K562 (cell line): ENCODE data around the gene RPL19. TPM values are rescaled to one million over a fixed set of nuclear protein-coding genes. Genes with fewer than 3 reads are reported as not detected.

Experiments
- ARID2 ChIP-seq: fragments of 450-650 bp; IDR thresholded peaks from 2 replicates; pipeline ENCODE4 v1.6.1; 2017; ENCODE audit warnings: antibody characterized with exemption, mild to moderate bottlenecking
- BHLHE40 ChIP-seq: IDR thresholded peaks from 2 replicates; pipeline ENCODE4 v1.6.1; 2011; ENCODE audit warnings: low read length, improper control_type of control experiment
- CUX1 ChIP-seq: fragments of 200-800 bp; sonication (Bioruptor generic); IDR thresholded peaks from 2 replicates; pipeline ENCODE4 v1.6.1; 2016; ENCODE audit warnings: missing genetic modification characterization, missing compliant biosample characterization
- GATA2 ChIP-seq: sonication (generic); formaldehyde crosslinking; IDR thresholded peaks from 2 replicates; pipeline ENCODE4 v1.4.0; 2020; ENCODE audit warnings: mild to moderate bottlenecking, missing genetic modification reagents
- GATAD2A ChIP-seq: fragments of 450-650 bp; IDR thresholded peaks from 2 replicates; pipeline ENCODE4 v1.6.1; 2017
- HIVEP1 ChIP-seq: fragments of 250-450 bp; sonication (Bioruptor Pico); IDR thresholded peaks from 2 replicates; pipeline ENCODE4 v1.4.0; 2020; ENCODE audit warnings: mild to moderate bottlenecking
- KLF13 ChIP-seq: fragments of 450-650 bp; IDR thresholded peaks from 2 replicates; pipeline ENCODE4 v1.6.1; 2016; ENCODE audit warnings: missing genetic modification characterization, low read depth, mild to moderate bottlenecking, missing compliant biosample characterization, moderate library complexity, borderline replicate concordance
- NFIC ChIP-seq: fragments of 450-650 bp; IDR thresholded peaks from 2 replicates; pipeline ENCODE4 v1.6.1; 2017; ENCODE audit warnings: mild to moderate bottlenecking, inconsistent platforms
- RERE ChIP-seq: sonication (generic); formaldehyde crosslinking; IDR thresholded peaks from 2 replicates; pipeline ENCODE4 v1.8.0; 2023; ENCODE audit warnings: missing genetic modification reagents, mild to moderate bottlenecking, borderline replicate concordance
- SMAD3 ChIP-seq: fragments of 450-650 bp; formaldehyde crosslinking; conservative IDR thresholded peaks from 2 replicates; pipeline ENCODE4 v1.4.0; 2020; ENCODE audit warnings: mild to moderate bottlenecking
- TOE1 ChIP-seq, 2 experiments: fragments of 450-650 bp in 1 of 2; sonication (generic) in 1 of 2; formaldehyde crosslinking in 1 of 2; IDR thresholded peaks; 2 replicates each; pipeline versions ENCODE4 v1.7.1 to v1.8.0; 2016 to 2022; ENCODE audit warnings: borderline replicate concordance in 2 of 2, mild to moderate bottlenecking in 2 of 2, antibody characterized with exemption in 1 of 2, inconsistent platforms in 1 of 2, low read depth in 1 of 2, missing genetic modification reagents in 1 of 2, moderate library complexity in 1 of 2
- ZHX1 ChIP-seq: fragments of 150-350 bp; conservative IDR thresholded peaks from 2 replicates; pipeline ENCODE4 v1.6.1; 2014; ENCODE audit warnings: low read length
- ZNF174 ChIP-seq: fragments of 250-450 bp; sonication (Bioruptor Pico); IDR thresholded peaks from 2 replicates; pipeline ENCODE4 v1.4.0; 2020; ENCODE audit warnings: mild to moderate bottlenecking
- polyA plus RNA-seq, 8 experiments: library from polyadenylated mRNA; depleted of rRNA in 4 of 8; stranded (reverse) in 5 of 8; unstranded in 3 of 8; fragments of >200 nt; fragmentation: Nextera tagmentation in 2 of 8; fragmentation: Illumina TruSeq in 1 of 8; extraction: Ambion mirVana in 2 of 8; extraction: Trizol in 1 of 8; gene quantifications; 2 replicates each; pipeline versions ENCODE4 v1.2.1 to v1.2.3, GENCODE V29; 2011 to 2014; ENCODE audit warnings: inconsistent platforms in 1 of 8, missing spikeins in 1 of 8
- total RNA-seq, 7 experiments: library from RNA; depleted of rRNA in 6 of 7; stranded (reverse); fragments of >200 nt in 6 of 7; fragmentation: Illumina TruSeq in 2 of 7; extraction: Trizol in 2 of 7; gene quantifications; 2 replicates each; pipeline versions ENCODE4 v1.2.1 to v1.2.3, GENCODE V29; 2011 to 2021; ENCODE audit warnings: low replicate concordance in 1 of 7

RPL19 gene
- total and polyA plus RNA-seq, 9 of the 15 experiments (the other 6 are each of a cell fraction or from before 2014, with no cell fraction given) = 2,263 to 4,614 (median 3,727) TPM

- TF ChIP-seq ZHX1 = no peak
- TF ChIP-seq KLF13 (tag) = no peak
- peak; percentile 76; the same call in 1 of the 2 replicates for TF ChIP-seq GATA2 (CRISPR knock-in tag)
- TF ChIP-seq TOE1 (IDR thresholded peaks at IDR 0.05; ENCODE audit: borderline replicate concordance) = no peak
- TF ChIP-seq TOE1 (CRISPR knock-in tag; IDR thresholded peaks at IDR 0.05; ENCODE audit: borderline replicate concordance, low read depth) = no peak
- TF ChIP-seq RERE = no peak
- peak; percentile 49; the same call in 1 of the 2 replicates for TF ChIP-seq ARID2
- no peak for TF ChIP-seq ZNF174 (CRISPR knock-in tag)
- no peak for TF ChIP-seq CUX1 (CRISPR knock-in tag)
- TF ChIP-seq GATAD2A = no peak
- no peak for TF ChIP-seq HIVEP1 (CRISPR knock-in tag)
- TF ChIP-seq SMAD3 (CRISPR knock-in tag) = no peak
- TF ChIP-seq NFIC = no peak
- no peak for TF ChIP-seq BHLHE40
These were observed 44.8 kb downstream of the RPL19 start (continued) for GRCh38 chr17:39244600-39245570.
